K562 (cell line): ENCODE measurements around the gene EML2. TPM values are rescaled to one million over a fixed set of nuclear protein-coding genes. Genes with fewer than 3 reads are reported as not detected.

Source experiments
- BRCA1 ChIP-seq, 2 experiments: fragments of 450-650 bp in 1 of 2; sonication (generic) in 1 of 2; formaldehyde crosslinking in 1 of 2; IDR thresholded peaks; 2 replicates each; pipeline versions ENCODE4 v1.5.0 to v1.6.1; 2017 to 2020; ENCODE audit warnings: mild to moderate bottlenecking in 1 of 2, missing genetic modification reagents in 1 of 2
- CEBPB ChIP-seq: fragments of 450-650 bp; IDR thresholded peaks from 2 replicates; pipeline ENCODE4 v1.6.1; 2016; ENCODE audit warnings: missing genetic modification characterization, missing compliant biosample characterization
- GABPB2 ChIP-seq: fragments of 250-450 bp; sonication (Bioruptor Pico); conservative IDR thresholded peaks from 2 replicates; pipeline ENCODE4 v1.5.1; 2021; ENCODE audit warnings: mild to moderate bottlenecking
- HNRNPLL ChIP-seq: fragments of 200-400 bp; formaldehyde crosslinking; IDR thresholded peaks from 2 replicates; pipeline ENCODE4 v1.6.1; 2017; ENCODE audit warnings: low read length, low read depth, mild to moderate bottlenecking; ENCODE audit not compliant: poor library complexity, severe bottlenecking
- MEIS2 ChIP-seq: fragments of 450-650 bp; IDR thresholded peaks from 2 replicates; pipeline ENCODE4 v1.6.1; 2014; ENCODE audit warnings: mild to moderate bottlenecking; ENCODE audit not compliant: partially characterized antibody
- MIER1 ChIP-seq: fragments of 450-650 bp; IDR thresholded peaks from 2 replicates; pipeline ENCODE4 v1.6.1; 2016; ENCODE audit warnings: antibody characterized with exemption, mild to moderate bottlenecking, low read depth
- MXI1 ChIP-seq: IDR thresholded peaks from 2 replicates; pipeline ENCODE4 v1.6.1; 2011; ENCODE audit warnings: low read depth, mild to moderate bottlenecking, improper control_type of control experiment, low read length
- NFATC3 ChIP-seq: fragments of 450-650 bp; IDR thresholded peaks from 2 replicates; pipeline ENCODE4 v1.6.1; 2017; ENCODE audit warnings: mild to moderate bottlenecking
- PCBP1 ChIP-seq: fragments of 200-400 bp; formaldehyde crosslinking; IDR thresholded peaks from 2 replicates; pipeline ENCODE4 v1.6.1; 2018; ENCODE audit warnings: mild to moderate bottlenecking, low read depth, low read length; ENCODE audit not compliant: poor library complexity, severe bottlenecking
- POLR3G ChIP-seq: IDR thresholded peaks from 2 replicates; pipeline ENCODE4 v1.6.1; 2011; ENCODE audit not compliant: insufficient read length, insufficient replicate concordance; ENCODE audit errors: extremely low read depth
- RBFOX2 ChIP-seq: fragments of 200-400 bp; formaldehyde crosslinking; IDR thresholded peaks from 2 replicates; pipeline ENCODE4 v1.6.1; 2017; ENCODE audit warnings: low read depth, mild to moderate bottlenecking, low read length, moderate library complexity
- RBM17 ChIP-seq: fragments of 200-400 bp; formaldehyde crosslinking; IDR thresholded peaks from 2 replicates; pipeline ENCODE4 v1.6.1; 2017; ENCODE audit warnings: low read depth, mild to moderate bottlenecking, low read length, borderline replicate concordance
- SIX5 ChIP-seq, 2 experiments: IDR thresholded peaks; 2 replicates each; pipeline ENCODE4 v1.6.1; 2011; ENCODE audit warnings: low read length in 2 of 2, borderline replicate concordance in 1 of 2, low read depth in 1 of 2, mild to moderate bottlenecking in 1 of 2, moderate library complexity in 1 of 2; ENCODE audit not compliant: insufficient read depth in 1 of 2
- STAT5B ChIP-seq: fragments of 250-450 bp; sonication (Bioruptor Pico); IDR thresholded peaks from 2 replicates; pipeline ENCODE4 v1.8.0; 2021; ENCODE audit warnings: mild to moderate bottlenecking, inconsistent platforms
- TBP ChIP-seq: optimal IDR thresholded peaks from 2 replicates; pipeline ENCODE3; 2011; ENCODE audit warnings: low read depth, low read length, improper control_type of control experiment
- ZBTB17 ChIP-seq: fragments of 450-650 bp; formaldehyde crosslinking; IDR thresholded peaks from 2 replicates; pipeline ENCODE4 v1.4.0; 2020; ENCODE audit warnings: mild to moderate bottlenecking
- ZFP1 ChIP-seq: fragments of 450-650 bp; formaldehyde crosslinking; IDR thresholded peaks from 2 replicates; pipeline ENCODE4 v1.4.0; 2020; ENCODE audit warnings: mild to moderate bottlenecking, mixed read lengths
- ZNF12 ChIP-seq: sonication (generic); formaldehyde crosslinking; IDR thresholded peaks from 2 replicates; pipeline ENCODE4 v1.4.0; 2020; ENCODE audit warnings: mild to moderate bottlenecking, missing genetic modification reagents
- ZNF146 ChIP-seq: IDR thresholded peaks from one replicate; pipeline ENCODE4 v1.6.1; 2018; ENCODE audit warnings: missing compliant biosample characterization; ENCODE audit not compliant: unreplicated experiment
- ZNF445 ChIP-seq: fragments of 250-450 bp; sonication (Bioruptor Pico); IDR thresholded peaks from 2 replicates; pipeline ENCODE4 v1.4.0; 2020; ENCODE audit warnings: low read depth, mild to moderate bottlenecking, moderate library complexity
- ZNF717 ChIP-seq: fragments of 250-450 bp; sonication (Bioruptor Pico); IDR thresholded peaks from 2 replicates; pipeline ENCODE4 v1.5.0; 2021
- ZNF830 ChIP-seq: fragments of 250-450 bp; sonication (Bioruptor Pico); IDR thresholded peaks from 2 replicates; pipeline ENCODE4 v1.5.0; 2021; ENCODE audit warnings: mild to moderate bottlenecking
- ZZZ3 ChIP-seq: fragments of 450-650 bp; IDR thresholded peaks from 2 replicates; pipeline ENCODE4 v1.6.1; 2016; ENCODE audit warnings: antibody characterized with exemption, mild to moderate bottlenecking, moderate library complexity
- polyA plus RNA-seq, 8 experiments: library from polyadenylated mRNA; depleted of rRNA in 4 of 8; stranded (reverse) in 5 of 8; unstranded in 3 of 8; fragments of >200 nt; fragmentation: Nextera tagmentation in 2 of 8; fragmentation: Illumina TruSeq in 1 of 8; extraction: Ambion mirVana in 2 of 8; extraction: Trizol in 1 of 8; gene quantifications; 2 replicates each; pipeline versions ENCODE4 v1.2.1 to v1.2.3, GENCODE V29; 2011 to 2014; ENCODE audit warnings: inconsistent platforms in 1 of 8, missing spikeins in 1 of 8
- total RNA-seq, 7 experiments: library from RNA; depleted of rRNA in 6 of 7; stranded (reverse); fragments of >200 nt in 6 of 7; fragmentation: Illumina TruSeq in 2 of 7; extraction: Trizol in 2 of 7; gene quantifications; 2 replicates each; pipeline versions ENCODE4 v1.2.1 to v1.2.3, GENCODE V29; 2011 to 2021; ENCODE audit warnings: low replicate concordance in 1 of 7
- TF ChIP-seq, protein P1 (sequence below): IDR thresholded peaks from 2 replicates; pipeline ENCODE4 v1.6.1; 2012; ENCODE audit warnings: low read depth, low read length, improper control_type of control experiment, borderline replicate concordance
- TF ChIP-seq, protein P2 (sequence below): fragments of 450-650 bp; IDR thresholded peaks from 2 replicates; pipeline ENCODE4 v1.6.1; 2016; ENCODE audit warnings: low read depth, mild to moderate bottlenecking, moderate library complexity
- TF ChIP-seq, protein P3 (sequence below): fragments of 450-650 bp; IDR thresholded peaks from 2 replicates; pipeline ENCODE4 v1.6.1; 2017; ENCODE audit warnings: mild to moderate bottlenecking, moderate library complexity

EML2 gene
- total and polyA plus RNA-seq, 9 of the 15 experiments (the other 6 are each of a cell fraction or from before 2014, with no cell fraction given) = 2.6 to 69.6 (median 24.8) TPM

DNA sequence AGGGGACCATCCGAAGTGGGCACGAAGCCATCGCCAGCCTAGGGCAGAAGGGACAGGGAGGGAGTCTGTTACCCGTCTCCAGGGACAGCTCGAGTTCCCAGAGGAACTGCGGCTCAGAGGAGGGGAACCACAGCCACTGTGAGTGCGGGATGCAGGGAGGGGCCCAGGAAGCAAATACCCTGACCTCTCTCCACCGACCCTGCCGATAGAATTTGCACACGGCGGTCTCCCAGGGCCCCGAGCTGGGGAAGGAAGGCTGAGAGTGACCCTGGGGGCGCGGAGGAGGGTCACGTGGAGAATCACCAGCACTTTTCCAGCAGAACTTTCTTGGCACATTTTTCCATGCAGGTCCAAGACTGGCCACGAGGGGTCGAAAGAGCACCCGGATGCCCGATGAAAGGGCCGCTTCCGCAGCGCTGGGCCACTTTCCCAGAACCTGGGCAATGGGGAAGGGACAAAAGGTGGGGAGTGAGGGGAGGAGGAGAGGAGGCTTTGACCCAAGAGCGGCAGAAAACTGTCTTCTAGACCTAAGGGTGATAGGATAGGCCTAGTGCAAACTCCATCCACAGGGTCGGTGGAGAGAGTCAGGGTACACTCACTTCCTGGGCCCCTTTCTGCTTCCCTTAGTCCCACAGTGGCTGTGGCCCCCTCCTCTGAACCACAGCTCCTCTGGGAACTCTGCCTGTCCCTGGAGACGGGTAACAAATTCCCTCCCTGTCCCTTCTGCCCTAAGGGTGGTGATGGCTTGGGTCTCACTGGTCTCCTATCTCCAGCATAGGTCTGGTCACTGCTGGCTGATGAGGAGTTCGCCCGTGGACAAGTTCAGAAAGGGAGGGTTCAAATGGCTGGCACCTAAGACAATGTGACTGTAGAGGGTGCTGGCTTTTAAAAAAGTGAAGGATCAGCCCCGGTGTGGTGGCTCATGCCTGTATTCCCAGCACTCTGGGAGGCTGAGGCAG is 31.8 kb downstream of the EML2 start (continued):
- TF ChIP-seq, protein P1, sequence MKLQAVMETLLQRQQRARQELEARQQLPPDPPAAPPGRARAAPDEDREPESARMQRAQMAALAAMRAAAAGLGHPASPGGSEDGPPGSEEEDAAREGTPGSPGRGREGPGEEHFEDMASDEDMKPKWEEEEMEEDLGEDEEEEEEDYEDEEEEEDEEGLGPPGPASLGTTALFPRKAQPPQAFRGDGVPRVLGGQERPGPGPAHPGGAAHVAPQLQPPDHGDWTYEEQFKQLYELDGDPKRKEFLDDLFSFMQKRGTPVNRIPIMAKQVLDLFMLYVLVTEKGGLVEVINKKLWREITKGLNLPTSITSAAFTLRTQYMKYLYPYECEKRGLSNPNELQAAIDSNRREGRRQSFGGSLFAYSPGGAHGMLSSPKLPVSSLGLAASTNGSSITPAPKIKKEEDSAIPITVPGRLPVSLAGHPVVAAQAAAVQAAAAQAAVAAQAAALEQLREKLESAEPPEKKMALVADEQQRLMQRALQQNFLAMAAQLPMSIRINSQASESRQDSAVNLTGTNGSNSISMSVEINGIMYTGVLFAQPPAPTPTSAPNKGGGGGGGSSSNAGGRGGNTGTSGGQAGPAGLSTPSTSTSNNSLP = no peak
- TF ChIP-seq RBFOX2 = no peak
- no peak for TF ChIP-seq NFATC3
- no peak for TF ChIP-seq ZNF717 (CRISPR knock-in tag)
- no peak for TF ChIP-seq CEBPB (tag)
- TF ChIP-seq ZNF146 = no peak
- TF ChIP-seq BRCA1 (IDR thresholded peaks at IDR 0.05) = no peak
- no peak for TF ChIP-seq BRCA1 (CRISPR knock-in tag; IDR thresholded peaks at IDR 0.05)
- no peak for TF ChIP-seq MEIS2
- TF ChIP-seq ZFP1 (CRISPR knock-in tag) = no peak
- no peak for TF ChIP-seq ZNF445 (CRISPR knock-in tag)
- TF ChIP-seq PCBP1 = no peak
- TF ChIP-seq HNRNPLL = peak; percentile 30
- TF ChIP-seq, protein P2, sequence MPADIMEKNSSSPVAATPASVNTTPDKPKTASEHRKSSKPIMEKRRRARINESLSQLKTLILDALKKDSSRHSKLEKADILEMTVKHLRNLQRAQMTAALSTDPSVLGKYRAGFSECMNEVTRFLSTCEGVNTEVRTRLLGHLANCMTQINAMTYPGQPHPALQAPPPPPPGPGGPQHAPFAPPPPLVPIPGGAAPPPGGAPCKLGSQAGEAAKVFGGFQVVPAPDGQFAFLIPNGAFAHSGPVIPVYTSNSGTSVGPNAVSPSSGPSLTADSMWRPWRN = no peak
- no peak for TF ChIP-seq TBP
- TF ChIP-seq STAT5B (CRISPR knock-in tag) = no peak
- no peak for TF ChIP-seq MIER1
- no peak for TF ChIP-seq ZNF12 (CRISPR knock-in tag)
- no peak for TF ChIP-seq ZBTB17 (CRISPR knock-in tag)
- TF ChIP-seq MXI1 = no peak
- TF ChIP-seq RBM17 = no peak
- TF ChIP-seq, protein P3, sequence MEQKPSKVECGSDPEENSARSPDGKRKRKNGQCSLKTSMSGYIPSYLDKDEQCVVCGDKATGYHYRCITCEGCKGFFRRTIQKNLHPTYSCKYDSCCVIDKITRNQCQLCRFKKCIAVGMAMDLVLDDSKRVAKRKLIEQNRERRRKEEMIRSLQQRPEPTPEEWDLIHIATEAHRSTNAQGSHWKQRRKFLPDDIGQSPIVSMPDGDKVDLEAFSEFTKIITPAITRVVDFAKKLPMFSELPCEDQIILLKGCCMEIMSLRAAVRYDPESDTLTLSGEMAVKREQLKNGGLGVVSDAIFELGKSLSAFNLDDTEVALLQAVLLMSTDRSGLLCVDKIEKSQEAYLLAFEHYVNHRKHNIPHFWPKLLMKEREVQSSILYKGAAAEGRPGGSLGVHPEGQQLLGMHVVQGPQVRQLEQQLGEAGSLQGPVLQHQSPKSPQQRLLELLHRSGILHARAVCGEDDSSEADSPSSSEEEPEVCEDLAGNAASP = no peak
- no peak for TF ChIP-seq GABPB2 (CRISPR knock-in tag)
- no peak for TF ChIP-seq ZNF830 (CRISPR knock-in tag)
- TF ChIP-seq POLR3G = no peak
- TF ChIP-seq ZZZ3 = no peak
- no peak for TF ChIP-seq SIX5 (IDR thresholded peaks at IDR 0.05; ENCODE audit: borderline replicate concordance in 1 of 2, insufficient read depth in 1 of 2, low read depth in 1 of 2, low read length in 2 of 2)
